CD4-positive, alpha-beta T cell treated with Interleukin-15 for 1 hour (primary cell): Measurements from ENCODE around the gene BRD7.

ENCODE experiments used
- DNase-seq: peaks from one replicate; pipeline ENCODE4 v3.0.0-alpha.2; 2020

BRD7 gene

DNA sequence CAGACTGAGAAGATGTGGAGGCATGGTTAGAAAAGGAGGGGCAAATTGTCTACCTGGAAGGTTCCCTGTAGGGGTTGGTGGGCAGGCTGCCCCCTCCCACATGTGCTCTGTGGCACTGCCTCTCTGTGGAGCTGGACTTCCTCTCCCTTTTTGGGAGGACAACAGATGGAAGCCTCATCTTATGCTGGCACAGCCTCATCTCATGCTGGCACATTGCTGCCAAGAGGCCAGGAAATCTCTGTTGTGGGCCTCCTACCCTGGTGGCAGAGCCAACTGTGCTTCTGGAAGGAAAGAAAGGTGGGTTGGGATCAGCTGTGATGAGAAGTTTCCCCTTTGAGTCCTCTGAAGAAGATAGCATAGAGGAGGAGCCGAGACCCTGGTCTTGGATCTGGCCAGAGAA is 19.7 kb upstream of the BRD7 start:
- DNase-seq = no peak

DNA sequence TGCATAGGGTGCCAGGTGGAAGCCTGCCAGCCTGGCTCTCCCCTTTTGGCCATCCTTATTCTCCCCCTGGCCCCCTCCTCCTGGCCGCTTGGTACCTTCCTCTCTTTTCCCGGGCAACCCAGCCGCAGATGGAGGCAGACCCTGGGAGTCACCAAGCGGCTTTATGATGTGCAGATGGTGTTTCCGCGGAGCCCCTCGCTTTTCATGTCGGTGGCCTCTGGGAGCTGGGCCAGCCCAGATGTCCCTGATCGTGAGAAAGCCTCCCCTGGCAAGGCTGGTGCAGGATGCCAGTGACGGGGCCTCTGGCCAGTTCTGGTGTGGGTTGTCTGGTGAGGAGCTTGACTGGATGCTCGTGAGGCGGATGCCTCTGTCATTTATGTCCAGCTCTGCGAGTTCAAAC is 18.0 kb upstream of the BRD7 start:
- no peak for DNase-seq

DNA sequence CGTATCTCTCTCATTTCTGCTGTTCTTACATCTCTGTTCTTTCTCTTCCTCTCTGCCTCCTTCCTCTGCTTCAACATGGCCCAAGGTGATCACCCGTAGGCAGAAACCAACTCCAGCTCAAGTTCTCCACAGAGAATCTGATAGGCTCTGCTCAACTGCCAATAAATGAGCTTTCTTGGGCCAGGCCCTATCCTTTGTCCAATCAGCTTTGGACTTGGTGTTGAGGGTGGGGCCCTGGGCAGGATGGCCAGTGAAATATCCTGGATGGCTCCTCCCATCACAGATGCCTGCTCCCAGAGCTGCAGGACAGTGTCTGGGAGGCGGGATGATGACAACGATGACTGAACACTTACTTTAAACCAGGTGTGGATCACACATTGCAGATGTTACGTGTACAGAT is 17.4 kb upstream of the BRD7 start:
- DNase-seq = no peak

DNA sequence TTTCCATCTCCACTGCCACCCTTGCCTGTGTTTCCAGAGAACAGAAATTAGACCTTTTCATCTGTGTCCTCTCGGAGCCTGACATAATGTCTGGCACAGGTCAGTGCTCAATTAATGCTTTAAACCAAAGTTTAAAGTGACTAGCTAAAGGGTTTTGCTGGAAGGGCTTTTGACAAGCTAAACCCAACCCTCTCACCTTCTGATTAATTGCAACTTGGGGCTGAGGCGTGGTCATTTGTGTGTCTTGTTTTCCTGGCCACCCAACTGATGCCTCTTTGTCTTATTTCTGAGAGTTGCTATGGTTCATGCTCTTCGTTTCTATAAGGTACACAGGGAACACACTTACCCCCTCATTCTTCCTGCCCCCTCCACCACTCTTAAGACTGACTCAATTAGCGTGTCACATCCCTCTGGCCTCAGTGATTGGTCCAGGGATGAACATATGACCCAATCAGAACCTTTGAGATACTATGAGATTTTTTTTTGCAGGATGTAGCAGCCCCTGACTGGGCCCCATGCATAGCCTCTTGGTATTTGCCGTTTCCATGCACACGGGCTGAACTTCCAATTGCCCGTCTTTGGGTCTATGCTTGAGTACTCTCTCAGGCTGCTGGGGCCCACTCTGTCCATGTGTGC is 15.8 kb upstream of the BRD7 start:
- no peak for DNase-seq

DNA sequence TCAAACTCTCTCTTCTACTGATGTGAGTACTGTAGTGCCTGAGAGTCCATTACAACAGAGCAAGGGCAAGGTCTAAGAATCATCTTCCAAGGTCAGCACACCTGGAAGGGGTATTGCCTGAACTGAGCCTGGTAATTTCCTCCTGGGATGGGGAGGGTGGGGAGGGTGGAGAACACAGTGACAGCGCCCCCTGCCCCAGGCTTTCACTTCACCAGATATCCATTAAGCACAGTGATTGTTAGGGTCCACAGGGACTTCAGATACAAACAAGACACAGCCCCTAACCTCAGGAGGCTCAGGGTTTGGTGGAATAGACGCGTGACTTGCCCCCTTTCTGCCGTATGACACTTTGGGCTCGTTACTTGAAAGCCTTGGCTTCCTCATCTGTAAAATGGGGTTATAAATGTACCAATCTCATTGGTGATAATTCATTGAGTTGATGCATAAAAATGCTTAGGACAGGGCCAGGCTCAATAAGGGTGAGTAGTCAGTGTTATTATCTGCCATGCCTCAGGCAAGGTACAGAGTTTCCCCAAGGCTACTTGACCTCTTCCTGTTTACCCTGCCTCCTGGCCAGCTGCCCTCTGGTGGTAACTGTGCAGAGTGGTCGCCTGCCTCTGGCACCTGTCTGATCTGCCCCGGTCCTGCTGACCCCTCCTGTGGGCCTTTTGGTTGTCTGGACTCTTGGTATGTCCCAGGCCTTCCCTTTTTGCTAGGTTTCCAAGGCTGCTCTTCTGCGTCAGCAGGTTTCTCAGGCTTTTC is 13.1 kb upstream of the BRD7 start:
- DNase-seq = no peak

DNA sequence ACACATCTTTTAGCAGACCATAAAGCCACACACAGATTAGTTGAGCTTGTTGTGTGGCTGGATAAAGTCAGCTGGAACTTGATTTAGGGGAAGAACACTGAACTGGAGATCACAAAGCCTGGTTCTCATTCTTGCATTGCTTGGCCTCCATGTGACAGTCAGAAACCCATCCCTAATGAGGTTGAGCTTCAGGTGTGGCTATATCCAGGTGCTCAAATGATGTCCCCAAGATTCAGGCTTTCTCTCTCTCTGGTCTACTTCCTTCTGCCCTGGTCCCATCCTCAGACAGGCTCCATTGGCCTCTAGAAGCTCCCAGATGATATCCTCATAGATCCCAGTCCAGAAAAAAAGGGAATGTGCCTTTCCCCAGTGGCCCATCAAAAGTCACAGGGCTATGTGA is 9.6 kb upstream of the BRD7 start:
- DNase-seq = no peak

DNA sequence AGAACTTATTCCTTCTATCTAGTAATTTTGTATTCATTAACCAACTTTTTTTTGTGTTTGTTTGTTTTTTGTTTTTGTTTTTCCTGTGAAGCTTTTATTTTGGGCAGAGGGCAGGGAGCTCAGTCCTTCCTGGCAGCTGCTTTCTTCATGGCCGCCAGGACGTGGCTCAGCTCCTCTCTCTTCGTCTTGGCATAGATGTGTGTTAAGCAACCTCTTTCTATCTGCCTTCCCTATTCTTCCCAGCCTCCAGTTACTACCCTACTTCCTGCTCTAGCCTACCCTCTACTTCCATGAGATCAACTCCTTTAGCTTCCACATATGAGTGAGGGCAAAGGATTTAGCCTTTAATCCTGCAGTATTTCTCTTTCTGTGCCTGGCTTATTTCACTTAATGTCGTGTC is 8.2 kb upstream of the BRD7 start:
- DNase-seq = no peak

DNA sequence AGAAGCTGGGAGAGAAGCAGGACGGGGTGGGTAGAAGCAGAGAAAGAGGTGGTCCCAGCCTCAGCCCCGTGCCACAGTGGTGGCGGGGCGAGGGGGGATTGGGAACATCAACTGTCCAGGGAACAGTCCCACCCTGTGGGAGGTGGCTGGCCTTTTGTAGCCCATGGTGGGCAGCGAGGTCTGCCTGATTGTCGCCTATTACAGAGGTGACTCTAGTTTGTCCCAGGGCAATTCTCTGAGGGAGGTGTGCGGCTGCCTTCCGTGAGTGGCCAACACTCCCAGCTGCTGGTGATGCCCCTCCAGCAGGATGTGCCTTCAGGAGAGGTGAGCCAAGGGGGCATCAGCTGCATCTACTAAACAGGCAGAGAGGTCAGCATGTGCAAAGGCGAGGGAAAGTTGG is 5.0 kb upstream of the BRD7 start:
- no peak for DNase-seq

DNA sequence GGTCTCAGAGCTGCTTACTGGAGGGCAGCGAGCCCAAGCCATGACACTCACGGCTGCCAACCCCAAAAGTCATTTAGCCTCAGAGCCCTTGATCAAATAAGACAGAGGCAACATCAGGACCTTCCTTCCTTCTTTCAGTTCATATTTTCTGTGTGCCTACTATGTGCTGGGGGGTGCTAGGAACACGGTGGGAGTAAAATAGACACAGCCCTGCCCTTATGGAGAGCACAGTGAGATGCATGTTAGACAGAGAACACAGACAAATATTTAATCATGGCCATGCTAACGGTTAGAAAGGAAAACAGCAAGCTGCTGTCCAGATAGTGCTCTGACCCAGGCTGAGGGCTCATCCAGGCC is 4.5 kb upstream of the BRD7 start:
- DNase-seq = no peak

DNA sequence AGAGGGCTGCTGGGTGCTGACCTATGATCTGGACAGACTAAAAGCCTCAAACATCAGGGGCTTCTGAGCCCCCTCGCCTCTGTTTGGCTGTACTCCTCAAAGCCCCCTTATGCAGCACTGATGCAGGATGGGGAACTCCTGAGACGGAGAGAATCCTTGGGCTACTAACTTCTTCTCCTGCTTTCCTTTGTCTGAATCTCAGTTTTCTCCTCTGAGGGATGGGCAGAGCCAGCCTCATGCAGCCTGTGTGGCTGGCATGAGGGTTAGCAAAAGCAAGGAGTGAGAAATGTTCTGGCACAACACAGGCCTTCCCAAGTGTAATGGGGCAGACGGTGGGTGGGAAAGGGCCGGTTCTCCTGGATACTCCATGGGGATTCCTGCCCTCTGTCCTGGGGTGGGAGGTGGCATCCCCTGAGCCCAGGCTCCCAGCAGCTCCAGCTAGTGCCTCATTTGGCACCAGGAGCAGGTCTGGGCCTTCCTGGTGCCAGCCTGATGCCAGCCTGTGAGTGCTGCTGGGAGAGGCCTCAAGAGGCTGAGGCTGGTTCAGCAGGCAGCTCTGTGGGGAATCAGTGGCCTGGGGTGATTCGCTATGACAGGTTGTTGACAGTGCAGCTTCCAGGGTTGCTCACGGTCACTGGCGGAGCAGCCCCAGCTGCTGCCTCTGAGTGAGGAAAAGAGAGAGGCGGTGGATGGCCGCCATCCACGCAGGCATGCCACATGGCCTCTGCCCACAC is 4.0 kb upstream of the BRD7 start:
- DNase-seq = no peak

DNA sequence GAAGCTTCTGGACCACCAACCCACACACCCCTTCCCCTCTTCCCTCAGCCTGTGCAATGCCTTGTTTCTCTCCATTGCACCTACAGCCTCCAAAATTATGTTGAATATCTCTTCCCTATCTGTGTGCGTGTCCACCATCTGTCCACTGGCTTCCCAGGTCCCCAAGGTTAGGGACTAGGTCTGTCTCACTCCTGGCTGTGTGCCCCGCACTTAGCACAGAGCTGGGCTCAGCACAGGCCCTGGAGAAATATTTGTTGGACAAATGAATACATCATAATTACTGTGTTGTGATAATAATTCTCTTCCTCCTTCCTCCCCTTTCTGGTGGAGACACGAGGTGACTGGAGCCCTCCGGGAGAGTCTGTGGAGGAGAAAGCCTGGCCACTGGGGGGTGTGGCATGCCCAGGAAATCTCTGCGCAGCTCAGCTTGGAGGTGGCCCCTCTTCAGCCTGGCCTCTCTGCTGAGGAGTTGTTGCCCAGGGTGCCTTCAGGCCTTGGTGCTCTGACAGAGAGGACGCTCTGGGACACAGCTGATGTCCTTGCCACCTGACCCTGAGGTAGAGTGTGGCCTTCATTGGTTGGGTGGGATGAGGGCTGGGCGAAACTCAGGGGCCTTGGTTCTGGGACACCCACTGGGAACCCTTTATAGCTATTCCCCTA is 3.3 kb upstream of the BRD7 start:
- DNase-seq = no peak

DNA sequence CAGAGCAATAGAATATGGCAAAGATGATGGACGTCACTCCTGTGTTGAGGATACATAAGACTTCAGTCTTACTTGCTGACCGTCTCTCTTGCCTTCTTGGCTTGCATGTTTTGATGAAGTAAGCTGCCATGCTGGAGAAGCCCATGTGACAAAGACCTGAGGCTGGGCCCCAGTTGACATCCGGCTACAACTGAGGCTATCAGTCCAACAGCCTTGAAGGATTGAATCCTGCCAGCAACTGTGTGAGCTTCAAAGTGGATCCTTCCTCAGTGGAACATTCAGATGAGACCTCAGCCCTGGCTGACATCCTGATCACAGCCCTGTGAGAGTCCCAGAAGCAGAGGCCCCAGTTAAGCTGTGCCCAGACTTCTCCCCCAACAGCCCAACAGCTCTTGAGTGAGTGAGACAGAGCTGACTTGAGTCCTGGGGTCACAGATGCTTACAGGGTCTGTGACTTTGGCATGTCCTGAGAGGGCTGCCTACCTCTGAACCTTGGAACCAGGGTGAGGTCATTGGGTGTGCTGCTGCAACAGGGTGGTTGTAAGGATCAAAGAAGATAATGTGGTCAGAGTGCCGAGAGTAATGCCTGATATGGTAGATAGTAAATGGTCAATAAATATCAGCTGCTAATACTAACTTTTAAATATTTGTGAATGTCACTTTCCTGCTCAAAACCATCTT is 2.4 kb upstream of the BRD7 start:
- DNase-seq = no peak

DNA sequence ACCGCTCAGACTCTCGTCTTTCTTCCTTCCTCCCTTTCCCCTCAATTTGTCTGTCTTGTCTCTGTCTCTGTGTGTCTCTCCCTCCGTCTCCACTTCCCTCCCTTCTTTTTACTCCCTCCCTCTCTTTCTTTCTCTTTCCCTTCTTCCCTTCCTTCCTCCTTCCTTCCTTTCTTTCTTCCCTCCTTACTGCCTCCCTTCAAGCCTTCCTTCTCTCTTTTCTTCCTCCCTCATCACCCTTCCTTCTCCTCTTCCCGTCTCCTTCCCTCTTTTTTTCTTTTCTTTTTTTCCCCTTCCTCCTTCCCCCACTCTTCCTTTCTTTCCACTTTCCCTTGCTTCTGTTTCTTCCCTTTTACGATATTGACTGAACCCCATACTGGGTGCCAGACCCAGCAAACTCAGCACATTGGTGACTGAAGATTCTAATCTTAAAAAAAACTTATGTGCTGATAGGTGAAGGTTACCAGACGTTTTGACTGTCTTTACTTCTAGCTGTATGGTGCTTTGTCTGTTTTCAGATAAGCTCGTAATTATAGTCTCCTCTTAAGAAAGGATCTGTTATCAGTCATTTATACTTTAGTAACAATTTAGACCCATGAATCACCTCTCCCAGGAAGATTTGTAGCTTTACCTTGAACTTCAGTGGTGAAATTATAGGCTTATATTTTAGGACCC is 481 bp upstream of the BRD7 start:
- no peak for DNase-seq

DNA sequence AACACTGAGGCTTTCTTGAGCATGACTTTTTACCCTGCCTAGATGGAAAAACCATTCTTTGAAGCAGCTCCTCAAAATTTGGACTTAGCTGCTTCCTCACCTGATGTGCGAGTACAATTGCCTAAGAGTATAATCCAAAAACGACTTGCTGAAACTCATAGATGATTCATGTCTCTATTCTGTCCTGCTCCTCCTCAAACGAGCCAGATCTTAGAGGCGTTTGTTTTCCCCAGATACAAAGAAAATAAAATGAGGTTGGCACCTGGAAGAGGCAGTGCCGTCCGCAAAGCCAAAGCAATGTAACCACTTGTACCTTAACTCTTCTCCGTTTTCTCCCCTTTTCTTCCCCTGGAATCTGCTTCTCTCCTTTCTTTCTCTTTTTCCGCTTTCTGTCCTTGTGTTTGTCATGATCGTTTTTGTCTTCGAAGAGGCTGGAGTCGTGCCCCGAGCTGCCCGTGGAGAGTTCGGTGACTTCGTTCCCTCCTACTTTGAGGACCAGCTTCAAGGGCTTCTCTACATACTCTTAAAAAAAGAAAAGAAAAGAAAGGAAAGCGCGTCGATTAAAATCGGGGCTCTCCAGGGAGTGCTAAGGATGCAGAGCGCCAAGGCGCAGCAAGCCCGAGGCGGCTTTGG is 895 bp downstream of the BRD7 start:
- DNase-seq = no peak

DNA sequence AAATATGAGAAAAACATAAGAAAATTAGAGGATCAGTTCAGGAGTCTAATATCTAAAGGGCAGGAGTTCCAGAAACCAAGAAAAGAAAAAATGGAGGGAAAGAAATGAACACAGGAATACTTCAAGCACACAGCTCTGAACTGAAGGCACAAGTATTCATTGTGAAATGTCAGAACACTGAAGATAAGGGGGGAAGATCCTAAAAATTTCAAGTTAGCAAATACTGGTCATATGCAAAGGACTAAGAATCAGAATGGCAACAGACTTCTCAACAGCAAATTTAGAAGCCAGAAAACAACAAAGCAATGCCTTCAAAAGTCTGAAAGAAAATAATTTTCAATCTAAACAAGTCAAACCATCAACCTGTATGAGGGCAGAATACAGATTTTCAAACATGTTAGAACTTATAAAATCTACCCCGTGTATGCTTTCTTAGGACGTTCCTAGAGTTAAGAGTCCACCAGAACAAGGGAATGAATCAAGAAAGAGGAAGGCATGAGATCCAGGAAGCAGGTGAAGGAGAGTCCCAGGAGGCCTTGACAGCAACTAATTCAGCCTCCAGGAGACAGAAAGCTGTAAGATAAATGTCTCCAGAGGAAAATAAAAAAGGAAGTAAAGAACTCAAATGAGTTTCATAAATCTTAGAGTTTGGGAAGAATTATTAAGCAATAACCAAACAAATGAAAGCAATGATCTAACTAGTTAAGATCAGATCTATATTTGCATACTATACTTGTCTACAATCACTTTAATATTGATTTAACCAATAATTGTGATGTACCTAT is 2.8 kb downstream of the BRD7 start:
- DNase-seq = no peak

DNA sequence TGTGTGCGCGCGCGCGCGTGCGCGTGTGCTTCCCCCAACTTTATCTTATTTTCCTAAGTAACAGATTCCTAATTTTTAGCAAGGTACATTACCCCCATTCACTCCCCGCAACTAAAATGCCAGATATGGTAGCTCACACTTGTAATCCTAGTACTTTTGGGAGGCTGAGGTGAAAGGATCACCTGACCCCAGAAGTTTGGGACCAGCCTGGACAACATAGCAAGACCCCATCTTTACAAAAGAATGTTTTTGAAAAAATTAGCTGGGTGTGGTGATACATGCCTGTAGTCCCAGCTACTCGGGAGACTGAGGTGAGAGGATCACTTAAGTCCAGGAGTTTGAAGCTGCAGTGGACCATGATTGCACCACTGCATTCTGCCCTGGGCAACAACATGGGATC is 5.1 kb downstream of the BRD7 start:
- no peak for DNase-seq

DNA sequence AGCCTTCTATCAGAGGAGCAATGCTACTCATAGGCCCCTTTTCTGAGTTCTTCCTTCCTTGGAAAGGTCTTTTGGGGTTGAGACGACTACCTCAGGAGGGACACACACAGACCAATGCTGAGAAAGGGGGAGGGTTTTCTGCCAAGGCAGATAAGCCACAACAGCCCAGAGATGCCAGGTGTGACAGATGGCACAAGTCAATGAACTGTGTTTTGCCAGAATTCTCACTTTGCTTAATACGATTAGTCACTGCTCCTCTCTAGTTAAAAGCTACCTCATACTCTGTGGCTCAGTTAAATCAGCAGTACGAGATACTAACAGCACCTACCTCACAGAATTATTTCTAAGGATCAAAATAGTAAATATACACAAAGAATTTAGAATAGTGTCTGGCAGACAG is 8.0 kb downstream of the BRD7 start:
- DNase-seq = no peak

DNA sequence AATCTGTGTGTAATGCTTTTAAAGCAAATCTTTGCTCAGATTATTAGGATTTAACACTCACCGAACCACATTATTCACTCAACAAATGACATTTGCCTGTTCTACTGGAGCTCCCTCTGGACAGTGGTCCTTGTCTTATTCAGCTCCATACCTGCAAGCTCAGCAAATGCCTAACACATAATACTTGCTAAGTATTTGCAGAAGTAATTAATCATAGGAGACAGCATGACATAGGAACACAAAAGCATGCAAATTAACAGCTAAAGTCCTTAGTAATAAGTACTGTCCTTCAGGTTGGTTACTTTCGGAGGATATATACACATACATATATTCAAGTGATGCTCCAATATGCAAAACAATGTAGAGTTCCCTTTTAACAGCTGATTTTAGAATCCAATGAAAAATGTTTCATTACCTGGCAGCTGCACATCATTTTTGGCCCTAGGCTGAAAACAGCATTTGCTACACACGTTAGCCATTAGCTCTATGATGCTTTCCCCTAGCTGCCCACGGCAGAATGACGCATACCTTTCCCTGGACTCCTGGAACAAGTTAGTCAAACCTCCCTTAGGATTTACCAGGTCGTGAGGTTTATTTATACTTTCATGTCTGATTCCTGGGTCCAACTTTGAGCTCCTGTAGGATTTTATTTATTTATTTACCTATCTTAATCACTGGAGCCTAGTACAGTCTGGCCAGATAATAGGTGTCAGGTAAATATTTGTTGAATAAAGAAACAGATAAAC is 8.6 kb downstream of the BRD7 start:
- DNase-seq = no peak

DNA sequence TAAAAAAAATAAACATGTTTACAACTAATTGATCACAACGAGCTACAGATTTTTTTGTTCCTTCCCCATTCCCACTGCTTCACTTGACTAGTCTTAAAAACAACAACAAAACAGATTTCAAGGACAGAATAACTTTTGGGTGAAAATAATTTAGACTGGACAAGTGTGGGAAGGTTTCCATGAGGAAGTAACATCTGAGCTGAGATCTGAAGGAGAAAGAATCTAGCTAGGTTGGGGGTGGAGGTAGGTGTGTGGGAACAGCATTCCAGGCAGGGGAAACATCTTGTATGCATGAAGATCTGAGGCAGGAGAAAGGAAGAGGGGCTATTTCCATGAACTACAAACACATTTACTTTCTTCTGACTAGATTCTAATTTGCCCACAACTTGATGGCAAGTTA is 9.2 kb downstream of the BRD7 start:
- DNase-seq = no peak

DNA sequence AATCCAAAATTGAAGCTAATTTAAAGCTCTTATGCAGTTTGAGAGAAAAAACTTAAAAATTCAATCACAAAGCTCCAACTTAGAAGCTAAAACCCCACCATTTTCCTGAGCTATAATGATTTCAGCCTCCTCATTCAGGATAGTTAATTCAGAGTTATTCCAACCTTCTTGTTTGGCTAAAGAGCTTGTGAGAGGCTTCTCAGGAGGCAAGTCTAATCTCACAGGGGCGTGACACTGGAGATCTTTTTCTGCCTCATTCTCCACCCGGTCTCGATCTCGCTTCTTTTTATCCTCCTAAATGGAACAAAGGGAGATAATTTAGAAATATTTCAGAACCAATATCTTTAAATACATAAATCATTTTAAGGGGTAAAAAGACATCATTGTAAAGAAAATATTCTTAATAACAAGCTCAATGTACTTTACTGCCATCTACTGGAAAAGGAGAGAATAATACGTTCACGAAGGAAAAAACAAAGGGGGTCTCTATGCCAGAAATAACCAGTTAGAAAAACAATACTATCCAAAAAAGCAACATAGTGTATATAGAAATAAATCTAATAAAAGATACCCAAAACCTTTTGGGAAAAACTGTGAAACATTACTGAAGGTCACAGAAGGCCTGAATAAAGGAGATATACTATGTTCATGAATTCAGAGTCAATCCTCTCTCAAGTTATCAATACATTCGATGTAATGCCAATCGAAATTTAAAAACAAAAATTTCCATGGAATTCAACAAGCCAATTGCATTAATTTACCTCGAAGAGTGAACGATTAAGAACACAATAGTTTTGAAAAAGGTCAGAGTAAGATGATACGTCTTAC is 13.9 kb downstream of the BRD7 start:
- DNase-seq = no peak
